ENCODE results near the gene CNIH3.

DNA sequence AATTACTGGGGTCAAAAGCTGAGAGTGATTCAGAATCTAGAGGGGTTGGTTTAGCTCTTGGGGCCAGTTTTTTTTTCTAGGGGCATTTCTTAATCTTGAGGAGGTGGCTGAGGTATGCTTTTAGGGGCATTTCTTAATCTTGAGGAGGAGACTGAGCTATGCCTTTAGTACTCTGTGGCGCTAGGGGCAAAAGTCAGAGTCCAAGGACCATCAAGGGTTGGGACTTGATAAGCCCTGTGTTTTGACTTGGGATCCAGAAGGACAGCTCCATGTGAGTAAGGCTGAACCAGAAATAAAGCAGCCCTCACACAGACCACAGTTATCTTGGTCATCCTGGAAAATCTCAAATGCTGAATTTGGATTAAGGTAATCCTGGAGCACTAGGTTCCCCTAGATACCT, 3.9 kb upstream of the CNIH3 start:
- TF ChIP-seq, protein P1, sequence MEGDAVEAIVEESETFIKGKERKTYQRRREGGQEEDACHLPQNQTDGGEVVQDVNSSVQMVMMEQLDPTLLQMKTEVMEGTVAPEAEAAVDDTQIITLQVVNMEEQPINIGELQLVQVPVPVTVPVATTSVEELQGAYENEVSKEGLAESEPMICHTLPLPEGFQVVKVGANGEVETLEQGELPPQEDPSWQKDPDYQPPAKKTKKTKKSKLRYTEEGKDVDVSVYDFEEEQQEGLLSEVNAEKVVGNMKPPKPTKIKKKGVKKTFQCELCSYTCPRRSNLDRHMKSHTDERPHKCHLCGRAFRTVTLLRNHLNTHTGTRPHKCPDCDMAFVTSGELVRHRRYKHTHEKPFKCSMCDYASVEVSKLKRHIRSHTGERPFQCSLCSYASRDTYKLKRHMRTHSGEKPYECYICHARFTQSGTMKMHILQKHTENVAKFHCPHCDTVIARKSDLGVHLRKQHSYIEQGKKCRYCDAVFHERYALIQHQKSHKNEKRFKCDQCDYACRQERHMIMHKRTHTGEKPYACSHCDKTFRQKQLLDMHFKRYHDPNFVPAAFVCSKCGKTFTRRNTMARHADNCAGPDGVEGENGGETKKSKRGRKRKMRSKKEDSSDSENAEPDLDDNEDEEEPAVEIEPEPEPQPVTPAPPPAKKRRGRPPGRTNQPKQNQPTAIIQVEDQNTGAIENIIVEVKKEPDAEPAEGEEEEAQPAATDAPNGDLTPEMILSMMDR (IDR thresholded peaks at IDR 0.05): no peak
- TF ChIP-seq POLR2A (IDR thresholded peaks at IDR 0.05): no peak
